GM23338 (cell line): ENCODE data around the gene DST. TPM values are rescaled to one million over a fixed set of nuclear protein-coding genes. Genes with fewer than 3 reads are reported as not detected.

Experiments
- ATAC-seq: fragments of 200-7000 bp; cut with Tn5 transposase; 3 replicates; pipeline ENCODE4 v1.9.1; 2020
- DNase-seq: peaks from one replicate; pipeline ENCODE4 v3.0.0-alpha.2; 2015; ENCODE audit warnings: low spot score
- H2AFZ ChIP-seq: fragments of 200-600 bp; sonication (generic); 2 replicates; pipeline ENCODE4 v1.8.0; 2016; ENCODE audit warnings: antibody characterized with exemption, mild to moderate bottlenecking, moderate library complexity
- H3F3A ChIP-seq: fragments of 200-600 bp; sonication (generic); replicated peaks from 2 replicates; pipeline ENCODE4 v1.8.0; 2017; ENCODE audit warnings: antibody characterized with exemption, mixed run types, low read depth
- H3K27ac ChIP-seq: fragments of 200-600 bp; sonication (generic); 2 replicates; pipeline ENCODE4 v1.6.1; 2016; ENCODE audit warnings: low read depth
- H3K27me3 ChIP-seq: fragments of 200-600 bp; sonication (generic); 2 replicates; pipeline ENCODE4 v1.8.0; 2016; ENCODE audit warnings: mild to moderate bottlenecking, mixed run types, moderate library complexity; ENCODE audit not compliant: insufficient read depth
- H3K36me3 ChIP-seq: fragments of 200-600 bp; sonication (generic); 2 replicates; pipeline ENCODE4 v1.8.0; 2016; ENCODE audit warnings: mild to moderate bottlenecking; ENCODE audit not compliant: insufficient read depth
- H3K4me1 ChIP-seq: fragments of 200-600 bp; sonication (generic); 2 replicates; pipeline ENCODE4 v1.8.0; 2016; ENCODE audit warnings: mild to moderate bottlenecking, moderate library complexity; ENCODE audit not compliant: insufficient read depth
- H3K4me2 ChIP-seq: fragments of 200-600 bp; sonication (generic); 2 replicates; pipeline ENCODE4 v1.7.1; 2017; ENCODE audit warnings: mixed run types
- H3K4me3 ChIP-seq: fragments of 200-600 bp; sonication (generic); 2 replicates; pipeline ENCODE4 v1.6.1; 2016; ENCODE audit warnings: mixed run types
- H3K79me2 ChIP-seq: fragments of 200-600 bp; sonication (generic); replicated peaks from 2 replicates; pipeline ENCODE4 v1.8.0; 2017; ENCODE audit warnings: mild to moderate bottlenecking; ENCODE audit not compliant: insufficient read depth
- H3K9me2 ChIP-seq: fragments of 200-600 bp; sonication (generic); 2 replicates; pipeline ENCODE4 v1.8.0; 2017; ENCODE audit not compliant: insufficient read depth
- H4K20me1 ChIP-seq: fragments of 200-600 bp; sonication (generic); replicated peaks from 2 replicates; pipeline ENCODE4 v1.8.0; 2017; ENCODE audit warnings: mild to moderate bottlenecking; ENCODE audit not compliant: insufficient read depth
- H3K27ac Mint-ChIP-seq: 2 replicates; pipeline ENCODE4 v1.8.0; 2020; ENCODE audit warnings: inconsistent platforms, mild to moderate bottlenecking, moderate library complexity, mixed read lengths
- H3K27me3 Mint-ChIP-seq: 3 replicates; pipeline ENCODE4 v1.8.0; 2022; ENCODE audit warnings: low read depth, mild to moderate bottlenecking, moderate library complexity, mixed read lengths, inconsistent platforms; ENCODE audit not compliant: insufficient read depth, poor library complexity
- H3K36me3 Mint-ChIP-seq: 3 replicates; pipeline ENCODE4 v1.8.0; 2021; ENCODE audit warnings: low read depth, mild to moderate bottlenecking, inconsistent platforms, moderate library complexity, mixed read lengths
- H3K4me1 Mint-ChIP-seq: 3 replicates; pipeline ENCODE4 v1.8.0; 2020; ENCODE audit warnings: mild to moderate bottlenecking, inconsistent platforms, mixed read lengths
- H3K4me3 Mint-ChIP-seq: 3 replicates; pipeline ENCODE4 v1.8.0; 2021; ENCODE audit warnings: moderate library complexity, mild to moderate bottlenecking, inconsistent platforms, mixed read lengths
- H3K9me3 Mint-ChIP-seq: 3 replicates; pipeline ENCODE4 v1.8.0; 2020; ENCODE audit warnings: moderate library complexity, mild to moderate bottlenecking, inconsistent platforms, mixed read lengths
- CREB1 ChIP-seq: fragments of 250-450 bp; sonication (Bioruptor Pico); IDR thresholded peaks from 2 replicates; pipeline ENCODE4 v1.5.0; 2020; ENCODE audit warnings: low read depth, mild to moderate bottlenecking, moderate library complexity
- EZH2 ChIP-seq: fragments of 200-600 bp; sonication (generic); IDR thresholded peaks from one replicate; pipeline ENCODE4 v1.8.0; 2017; ENCODE audit warnings: antibody characterized with exemption, mild to moderate bottlenecking, low read depth; ENCODE audit not compliant: unreplicated experiment
- EZH2phosphoT487 ChIP-seq: fragments of 200-600 bp; sonication (generic); IDR thresholded peaks from one replicate; pipeline ENCODE4 v1.8.1; 2018; ENCODE audit warnings: antibody characterized with exemption; ENCODE audit not compliant: unreplicated experiment
- JUNB ChIP-seq: IDR thresholded peaks from one replicate; pipeline ENCODE4 v1.6.1; 2016; ENCODE audit warnings: antibody characterized with exemption; ENCODE audit not compliant: unreplicated experiment
- STAT1 ChIP-seq: IDR thresholded peaks from one replicate; pipeline ENCODE4 v1.6.1; 2016; ENCODE audit warnings: antibody characterized with exemption; ENCODE audit not compliant: unreplicated experiment
- ZNF114 ChIP-seq: fragments of 250-450 bp; sonication (Bioruptor Pico); IDR thresholded peaks from 2 replicates; pipeline ENCODE4 v1.5.0; 2020; ENCODE audit warnings: mild to moderate bottlenecking, moderate library complexity
- ZNF331 ChIP-seq: fragments of 250-450 bp; sonication (Bioruptor Pico); IDR thresholded peaks from 2 replicates; pipeline ENCODE4 v1.5.0; 2020; ENCODE audit warnings: low read depth, mild to moderate bottlenecking, moderate library complexity
- polyA plus RNA-seq: library from polyadenylated mRNA; unstranded; fragments of >200 nt; fragmentation: Nextera tagmentation; extraction: Ambion mirVana; gene quantifications from 2 replicates; pipeline ENCODE4 v1.2.1, GENCODE V29; 2016
- total RNA-seq: library from RNA; depleted of rRNA; stranded (reverse); fragments of >200 nt; shearing (Covaris generic); gene quantifications from 2 replicates; pipeline ENCODE4 v1.2.3, GENCODE V29; 2014
- TF ChIP-seq, protein P1 (sequence below), 2 experiments: fragments of 200-600 bp in 1 of 2; sonication (generic) in 1 of 2; conservative IDR thresholded peaks; 2 replicates each; pipeline versions ENCODE4 v1.5.1 to v1.6.1; 2016 to 2017; ENCODE audit warnings: antibody characterized with exemption in 2 of 2, low read depth in 2 of 2, mild to moderate bottlenecking in 2 of 2, moderate library complexity in 1 of 2
- TF ChIP-seq, protein P2 (sequence below): fragments of 250-450 bp; sonication (Bioruptor Pico); IDR thresholded peaks from 2 replicates; pipeline ENCODE4 v1.5.0; 2020; ENCODE audit warnings: mild to moderate bottlenecking, moderate library complexity
- TF ChIP-seq, protein P3 (sequence below): IDR thresholded peaks from 2 replicates; pipeline ENCODE4 v1.6.1; 2016; ENCODE audit warnings: antibody characterized with exemption

The DST gene
- total and polyA plus RNA-seq, 2 experiments from 2014 or later, result 88.7 to 188 TPM

DNA sequence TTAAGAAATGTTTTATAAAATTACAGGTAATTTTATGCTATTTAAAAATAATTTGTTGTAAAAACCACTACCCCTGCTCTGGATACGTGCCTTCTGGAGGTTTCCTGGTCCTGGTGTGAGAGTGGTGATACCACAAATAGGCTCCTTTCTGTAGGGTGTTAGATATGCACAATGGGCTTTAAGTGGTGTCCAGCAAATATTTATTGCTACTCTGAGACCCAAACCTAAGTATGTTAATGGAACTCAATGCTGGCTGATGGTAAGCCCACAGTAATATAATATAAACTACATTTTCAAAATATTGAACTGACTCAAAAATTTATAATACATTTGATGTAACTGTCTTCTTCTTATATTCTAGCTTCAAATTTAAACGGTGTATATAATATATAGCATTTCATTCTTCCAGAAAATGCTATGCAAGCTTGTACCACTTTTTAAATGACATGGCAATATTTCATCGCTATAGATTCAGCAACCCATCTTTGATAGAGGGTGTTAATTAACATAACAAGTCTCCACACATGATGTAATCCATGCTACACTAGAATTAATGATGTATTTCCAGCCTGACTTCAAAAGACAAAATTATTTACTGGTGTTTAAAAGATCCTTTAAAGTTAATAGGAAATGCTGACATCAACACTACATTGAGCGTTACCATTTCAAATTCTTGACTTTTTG, 161.9 kb downstream of the DST start (continued):
- TF ChIP-seq, protein P1, sequence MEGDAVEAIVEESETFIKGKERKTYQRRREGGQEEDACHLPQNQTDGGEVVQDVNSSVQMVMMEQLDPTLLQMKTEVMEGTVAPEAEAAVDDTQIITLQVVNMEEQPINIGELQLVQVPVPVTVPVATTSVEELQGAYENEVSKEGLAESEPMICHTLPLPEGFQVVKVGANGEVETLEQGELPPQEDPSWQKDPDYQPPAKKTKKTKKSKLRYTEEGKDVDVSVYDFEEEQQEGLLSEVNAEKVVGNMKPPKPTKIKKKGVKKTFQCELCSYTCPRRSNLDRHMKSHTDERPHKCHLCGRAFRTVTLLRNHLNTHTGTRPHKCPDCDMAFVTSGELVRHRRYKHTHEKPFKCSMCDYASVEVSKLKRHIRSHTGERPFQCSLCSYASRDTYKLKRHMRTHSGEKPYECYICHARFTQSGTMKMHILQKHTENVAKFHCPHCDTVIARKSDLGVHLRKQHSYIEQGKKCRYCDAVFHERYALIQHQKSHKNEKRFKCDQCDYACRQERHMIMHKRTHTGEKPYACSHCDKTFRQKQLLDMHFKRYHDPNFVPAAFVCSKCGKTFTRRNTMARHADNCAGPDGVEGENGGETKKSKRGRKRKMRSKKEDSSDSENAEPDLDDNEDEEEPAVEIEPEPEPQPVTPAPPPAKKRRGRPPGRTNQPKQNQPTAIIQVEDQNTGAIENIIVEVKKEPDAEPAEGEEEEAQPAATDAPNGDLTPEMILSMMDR (conservative IDR thresholded peaks at IDR 0.05; ENCODE audit: low read depth in 2 of 2), result no peak
- no peak for TF ChIP-seq CREB1

DNA sequence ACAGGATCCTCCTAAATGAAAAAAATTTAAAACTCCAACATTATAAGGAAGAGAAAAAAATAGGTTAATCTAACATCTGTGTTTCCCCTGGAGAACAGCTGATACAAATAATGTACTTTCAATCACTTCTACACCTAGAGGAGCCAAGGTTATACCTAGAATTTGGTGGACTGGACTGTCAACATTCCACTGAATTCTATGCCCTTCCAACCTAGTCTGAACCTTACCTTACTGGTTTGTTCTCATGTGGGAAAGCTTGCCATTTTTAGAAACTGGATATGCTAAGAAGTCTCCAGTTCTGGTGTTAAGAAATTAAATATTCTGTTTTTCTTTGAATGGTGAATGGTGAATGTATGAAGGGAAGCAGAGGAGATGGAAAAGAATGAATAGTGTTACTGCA, 162.4 kb downstream of the DST start:
- H3K4me1 ChIP-seq, result no peaks in the 10 kb centered on the region
- H2AFZ ChIP-seq, result no peak overlapping the region
- H3K9me2 ChIP-seq, result no peaks in the 10 kb centered on the region
- Mint-ChIP-seq H3K36me3 (peaks cover 62% of the 10 kb centered on the region), H3K4me3 (no peak overlapping the region), H3K27ac (no peak overlapping the region), H3K9me3 (peaks cover 3% of the 10 kb centered on the region; the same call in 1 of the 3 replicates), H3K4me1 (no peaks in the 10 kb centered on the region), H3K27me3 (no peaks in the 10 kb centered on the region)
- no peaks in the 10 kb centered on the region for H3K27me3 ChIP-seq
- no peaks in the 10 kb centered on the region for H3F3A ChIP-seq
- ATAC-seq (no peak), DNase-seq (no peak)
- H3K27ac ChIP-seq, result no peak overlapping the region
- peaks cover 11% of the 10 kb centered on the region; the same call in 1 of the 2 replicates for H3K36me3 ChIP-seq
- no peaks in the 10 kb centered on the region for H4K20me1 ChIP-seq
- H3K4me2 ChIP-seq, result no peak overlapping the region
- H3K4me3 ChIP-seq, result no peak overlapping the region
- H3K79me2 ChIP-seq, result no peaks in the 10 kb centered on the region
- TF ChIP-seq ZNF331 (CRISPR knock-in tag) (no peak), ZNF114 (CRISPR knock-in tag) (no peak), EZH2phosphoT487 (no peak), CREB1 (no peak), STAT1 (no peak), JUNB (no peak), EZH2 (no peak)
- TF ChIP-seq, protein P1 (conservative IDR thresholded peaks at IDR 0.05; ENCODE audit: low read depth in 2 of 2), result no peak
- TF ChIP-seq, protein P2, sequence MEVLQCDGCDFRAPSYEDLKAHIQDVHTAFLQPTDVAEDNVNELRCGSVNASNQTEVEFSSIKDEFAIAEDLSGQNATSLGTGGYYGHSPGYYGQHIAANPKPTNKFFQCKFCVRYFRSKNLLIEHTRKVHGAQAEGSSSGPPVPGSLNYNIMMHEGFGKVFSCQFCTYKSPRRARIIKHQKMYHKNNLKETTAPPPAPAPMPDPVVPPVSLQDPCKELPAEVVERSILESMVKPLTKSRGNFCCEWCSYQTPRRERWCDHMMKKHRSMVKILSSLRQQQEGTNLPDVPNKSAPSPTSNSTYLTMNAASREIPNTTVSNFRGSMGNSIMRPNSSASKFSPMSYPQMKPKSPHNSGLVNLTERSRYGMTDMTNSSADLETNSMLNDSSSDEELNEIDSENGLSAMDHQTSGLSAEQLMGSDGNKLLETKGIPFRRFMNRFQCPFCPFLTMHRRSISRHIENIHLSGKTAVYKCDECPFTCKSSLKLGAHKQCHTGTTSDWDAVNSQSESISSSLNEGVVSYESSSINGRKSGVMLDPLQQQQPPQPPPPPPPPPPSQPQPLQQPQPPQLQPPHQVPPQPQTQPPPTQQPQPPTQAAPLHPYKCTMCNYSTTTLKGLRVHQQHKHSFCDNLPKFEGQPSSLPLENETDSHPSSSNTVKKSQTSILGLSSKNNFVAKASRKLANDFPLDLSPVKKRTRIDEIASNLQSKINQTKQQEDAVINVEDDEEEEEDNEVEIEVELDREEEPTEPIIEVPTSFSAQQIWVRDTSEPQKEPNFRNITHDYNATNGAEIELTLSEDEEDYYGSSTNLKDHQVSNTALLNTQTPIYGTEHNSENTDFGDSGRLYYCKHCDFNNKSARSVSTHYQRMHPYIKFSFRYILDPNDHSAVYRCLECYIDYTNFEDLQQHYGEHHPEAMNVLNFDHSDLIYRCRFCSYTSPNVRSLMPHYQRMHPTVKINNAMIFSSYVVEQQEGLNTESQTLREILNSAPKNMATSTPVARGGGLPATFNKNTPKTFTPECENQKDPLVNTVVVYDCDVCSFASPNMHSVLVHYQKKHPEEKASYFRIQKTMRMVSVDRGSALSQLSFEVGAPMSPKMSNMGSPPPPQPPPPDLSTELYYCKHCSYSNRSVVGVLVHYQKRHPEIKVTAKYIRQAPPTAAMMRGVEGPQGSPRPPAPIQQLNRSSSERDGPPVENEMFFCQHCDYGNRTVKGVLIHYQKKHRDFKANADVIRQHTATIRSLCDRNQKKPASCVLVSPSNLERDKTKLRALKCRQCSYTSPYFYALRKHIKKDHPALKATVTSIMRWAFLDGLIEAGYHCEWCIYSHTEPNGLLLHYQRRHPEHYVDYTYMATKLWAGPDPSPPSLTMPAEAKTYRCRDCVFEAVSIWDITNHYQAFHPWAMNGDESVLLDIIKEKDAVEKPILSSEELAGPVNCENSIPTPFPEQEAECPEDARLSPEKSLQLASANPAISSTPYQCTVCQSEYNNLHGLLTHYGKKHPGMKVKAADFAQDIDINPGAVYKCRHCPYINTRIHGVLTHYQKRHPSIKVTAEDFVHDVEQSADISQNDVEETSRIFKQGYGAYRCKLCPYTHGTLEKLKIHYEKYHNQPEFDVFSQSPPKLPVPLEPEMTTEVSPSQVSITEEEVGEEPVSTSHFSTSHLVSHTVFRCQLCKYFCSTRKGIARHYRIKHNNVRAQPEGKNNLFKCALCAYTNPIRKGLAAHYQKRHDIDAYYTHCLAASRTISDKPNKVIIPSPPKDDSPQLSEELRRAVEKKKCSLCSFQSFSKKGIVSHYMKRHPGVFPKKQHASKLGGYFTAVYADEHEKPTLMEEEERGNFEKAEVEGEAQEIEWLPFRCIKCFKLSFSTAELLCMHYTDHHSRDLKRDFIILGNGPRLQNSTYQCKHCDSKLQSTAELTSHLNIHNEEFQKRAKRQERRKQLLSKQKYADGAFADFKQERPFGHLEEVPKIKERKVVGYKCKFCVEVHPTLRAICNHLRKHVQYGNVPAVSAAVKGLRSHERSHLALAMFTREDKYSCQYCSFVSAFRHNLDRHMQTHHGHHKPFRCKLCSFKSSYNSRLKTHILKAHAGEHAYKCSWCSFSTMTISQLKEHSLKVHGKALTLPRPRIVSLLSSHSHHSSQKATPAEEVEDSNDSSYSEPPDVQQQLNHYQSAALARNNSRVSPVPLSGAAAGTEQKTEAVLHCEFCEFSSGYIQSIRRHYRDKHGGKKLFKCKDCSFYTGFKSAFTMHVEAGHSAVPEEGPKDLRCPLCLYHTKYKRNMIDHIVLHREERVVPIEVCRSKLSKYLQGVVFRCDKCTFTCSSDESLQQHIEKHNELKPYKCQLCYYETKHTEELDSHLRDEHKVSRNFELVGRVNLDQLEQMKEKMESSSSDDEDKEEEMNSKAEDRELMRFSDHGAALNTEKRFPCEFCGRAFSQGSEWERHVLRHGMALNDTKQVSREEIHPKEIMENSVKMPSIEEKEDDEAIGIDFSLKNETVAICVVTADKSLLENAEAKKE, result no peak
- TF ChIP-seq, protein P3, sequence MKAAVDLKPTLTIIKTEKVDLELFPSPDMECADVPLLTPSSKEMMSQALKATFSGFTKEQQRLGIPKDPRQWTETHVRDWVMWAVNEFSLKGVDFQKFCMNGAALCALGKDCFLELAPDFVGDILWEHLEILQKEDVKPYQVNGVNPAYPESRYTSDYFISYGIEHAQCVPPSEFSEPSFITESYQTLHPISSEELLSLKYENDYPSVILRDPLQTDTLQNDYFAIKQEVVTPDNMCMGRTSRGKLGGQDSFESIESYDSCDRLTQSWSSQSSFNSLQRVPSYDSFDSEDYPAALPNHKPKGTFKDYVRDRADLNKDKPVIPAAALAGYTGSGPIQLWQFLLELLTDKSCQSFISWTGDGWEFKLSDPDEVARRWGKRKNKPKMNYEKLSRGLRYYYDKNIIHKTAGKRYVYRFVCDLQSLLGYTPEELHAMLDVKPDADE, result no peak
